GM20000 (cell line): ENCODE data around the gene PCID2.

ENCODE experiments used
- DNase-seq: peaks from one replicate; pipeline ENCODE4 v3.0.0; 2012; ENCODE audit warnings: low spot score
- TF ChIP-seq, protein P1 (sequence below): IDR thresholded peaks from 2 replicates; pipeline ENCODE4 v1.5.1; 2012; ENCODE audit warnings: mild to moderate bottlenecking, control low read depth; ENCODE audit errors: extremely low read depth, missing control alignments

Gene PCID2

DNA sequence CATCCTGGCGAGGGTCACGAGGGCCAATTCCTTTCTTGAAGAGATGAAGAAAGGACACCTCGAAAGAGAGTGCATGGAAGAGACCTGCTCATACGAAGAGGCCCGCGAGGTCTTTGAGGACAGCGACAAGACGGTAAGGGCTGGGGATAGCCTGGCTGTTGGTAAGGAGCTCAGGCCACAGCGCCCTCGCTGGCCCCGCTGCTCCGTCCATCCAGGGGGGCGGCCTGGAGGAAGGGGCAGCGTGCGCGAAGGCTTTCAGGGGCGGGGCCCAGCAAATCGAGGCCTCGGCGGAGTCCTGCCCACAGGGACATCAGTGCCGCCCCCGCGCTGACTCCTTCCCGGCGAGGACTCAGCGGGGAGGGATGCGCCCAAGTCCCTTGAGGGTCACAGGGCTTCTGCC, 79.0 kb downstream of the PCID2 start:
- TF ChIP-seq, protein P1, sequence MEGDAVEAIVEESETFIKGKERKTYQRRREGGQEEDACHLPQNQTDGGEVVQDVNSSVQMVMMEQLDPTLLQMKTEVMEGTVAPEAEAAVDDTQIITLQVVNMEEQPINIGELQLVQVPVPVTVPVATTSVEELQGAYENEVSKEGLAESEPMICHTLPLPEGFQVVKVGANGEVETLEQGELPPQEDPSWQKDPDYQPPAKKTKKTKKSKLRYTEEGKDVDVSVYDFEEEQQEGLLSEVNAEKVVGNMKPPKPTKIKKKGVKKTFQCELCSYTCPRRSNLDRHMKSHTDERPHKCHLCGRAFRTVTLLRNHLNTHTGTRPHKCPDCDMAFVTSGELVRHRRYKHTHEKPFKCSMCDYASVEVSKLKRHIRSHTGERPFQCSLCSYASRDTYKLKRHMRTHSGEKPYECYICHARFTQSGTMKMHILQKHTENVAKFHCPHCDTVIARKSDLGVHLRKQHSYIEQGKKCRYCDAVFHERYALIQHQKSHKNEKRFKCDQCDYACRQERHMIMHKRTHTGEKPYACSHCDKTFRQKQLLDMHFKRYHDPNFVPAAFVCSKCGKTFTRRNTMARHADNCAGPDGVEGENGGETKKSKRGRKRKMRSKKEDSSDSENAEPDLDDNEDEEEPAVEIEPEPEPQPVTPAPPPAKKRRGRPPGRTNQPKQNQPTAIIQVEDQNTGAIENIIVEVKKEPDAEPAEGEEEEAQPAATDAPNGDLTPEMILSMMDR, result no peak
- no peak for DNase-seq
